Body of pancreas (tissue), 4 donors: ENCODE measurements around the gene ADAMTS10.

Experiments
- CTCF ChIP-seq, 7 experiments: fragments of 450-650 bp in 4 of 7; fragments of 200-600 bp in 3 of 7; sonication (generic) in 3 of 7; IDR thresholded peaks; one replicate each; pipeline ENCODE4 v1.5.1; 2016 to 2019; ENCODE audit warnings: antibody characterized with exemption in 7 of 7
- POLR2A ChIP-seq, 3 donors: fragments of 450-650 bp; IDR thresholded peaks; one replicate each; pipeline ENCODE4 v1.6.1; 2016; ENCODE audit warnings: antibody characterized with exemption in 3 of 3, mild to moderate bottlenecking in 2 of 3

- TF ChIP-seq CTCF (IDR thresholded peaks at IDR 0.05): no peak
- no peak for TF ChIP-seq POLR2A (IDR thresholded peaks at IDR 0.05)
Measured at GRCh38 chr19:8575467-8575997, 35.0 kb downstream of the ADAMTS10 start.
